DMS 273 treated with DMSO at 0.1 percent for 48 hours (cell line): ENCODE data around the gene ZCWPW1.
"Not testable (repeated sequence)": the region's sequence is repeated elsewhere in the genome, so short reads cannot be mapped to it uniquely, and the experiment has no call there.

Experiments
- DNase-seq: peaks from one replicate; lab custom pipeline; 2025; lab: John Stamatoyannopoulos, UW

Gene ZCWPW1

GRCh38 chr7:100373261-100373831 lies 55.2 kb downstream of the ZCWPW1 start, which contains the start of gene PILRA:
Gene PILRA (plus strand): TSS chr7:100373487. CDS start chr7:100373657, 170 bp downstream.
- DNase-seq: no peak

DNA sequence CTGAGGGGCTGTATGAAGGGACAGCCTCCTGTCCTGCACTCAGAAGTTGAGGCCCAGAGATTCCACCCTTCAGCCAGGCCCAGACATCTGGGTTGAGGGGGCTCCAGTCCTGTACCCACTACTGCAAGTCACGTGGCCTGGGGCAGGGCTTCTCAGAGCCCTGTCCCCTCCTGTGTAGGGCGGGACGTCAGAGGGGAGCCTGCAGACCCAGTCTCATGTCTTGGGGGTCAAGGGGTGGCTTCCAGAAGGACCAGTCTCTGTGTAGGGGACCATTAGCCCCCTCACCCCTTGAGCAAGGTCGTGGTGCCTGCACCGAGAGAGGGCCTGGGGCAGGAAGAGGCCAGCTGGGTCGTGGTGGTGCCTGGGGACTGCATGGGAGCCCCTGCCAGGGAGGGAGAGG lies 55.8 kb downstream of the ZCWPW1 start:
- no peak for DNase-seq

DNA sequence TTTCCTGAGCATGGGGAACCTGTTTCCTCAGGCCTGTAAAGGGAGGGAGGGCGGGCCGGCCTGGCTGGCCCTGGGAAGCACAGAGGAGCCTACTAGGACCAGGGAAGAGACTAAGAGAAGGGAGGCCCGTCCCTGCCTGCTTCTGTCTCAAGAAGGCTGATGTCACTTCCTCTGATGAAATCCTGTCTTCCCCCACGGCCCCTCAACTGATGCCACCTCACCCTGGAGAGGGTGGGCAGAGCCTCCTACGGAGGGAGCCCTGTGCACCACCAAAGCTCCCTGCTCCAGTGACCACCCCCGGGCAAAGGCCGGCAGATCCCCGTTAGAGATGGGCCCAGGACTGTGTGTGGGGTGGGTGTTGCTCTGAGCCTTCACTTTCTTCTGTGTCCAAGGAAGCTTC lies 56.2 kb downstream of the ZCWPW1 start:
- no peak for DNase-seq

DNA sequence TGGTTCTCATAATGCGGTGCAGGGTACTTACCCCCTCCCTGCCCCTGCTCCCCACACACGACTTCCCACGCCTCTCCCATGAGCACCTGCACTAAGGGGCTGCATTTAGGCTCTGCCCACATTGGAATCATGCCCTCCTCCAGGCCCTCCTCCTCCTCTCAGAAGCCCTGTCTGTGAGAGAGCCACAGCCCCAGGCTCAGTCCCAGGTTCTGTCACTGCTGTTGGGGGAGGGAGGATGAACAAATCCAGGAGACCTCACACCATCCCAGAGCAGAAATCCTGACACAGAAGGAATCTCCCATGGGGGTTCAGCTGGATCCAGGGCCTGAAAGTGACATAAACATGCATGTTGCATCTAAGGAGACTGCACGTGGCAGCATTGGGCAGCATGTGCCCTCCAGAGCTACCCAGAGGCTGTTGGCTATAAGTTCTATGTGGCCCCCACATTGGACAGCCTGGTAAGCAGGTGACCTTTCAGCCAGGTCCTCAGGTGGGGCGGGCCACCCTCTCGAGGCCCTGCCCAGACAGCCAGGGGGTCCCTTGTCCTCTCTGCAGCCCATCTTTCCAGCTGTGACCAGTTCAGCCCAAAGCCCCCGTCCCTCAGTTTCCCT lies 56.8 kb downstream of the ZCWPW1 start:
- DNase-seq: no peak

- DNase-seq: no peak
Observed at GRCh38 chr7:100370746-100371145, 57.8 kb downstream of the ZCWPW1 start.

- no peak for DNase-seq
Observed at GRCh38 chr7:100370303-100370702, 58.2 kb downstream of the ZCWPW1 start.

DNA sequence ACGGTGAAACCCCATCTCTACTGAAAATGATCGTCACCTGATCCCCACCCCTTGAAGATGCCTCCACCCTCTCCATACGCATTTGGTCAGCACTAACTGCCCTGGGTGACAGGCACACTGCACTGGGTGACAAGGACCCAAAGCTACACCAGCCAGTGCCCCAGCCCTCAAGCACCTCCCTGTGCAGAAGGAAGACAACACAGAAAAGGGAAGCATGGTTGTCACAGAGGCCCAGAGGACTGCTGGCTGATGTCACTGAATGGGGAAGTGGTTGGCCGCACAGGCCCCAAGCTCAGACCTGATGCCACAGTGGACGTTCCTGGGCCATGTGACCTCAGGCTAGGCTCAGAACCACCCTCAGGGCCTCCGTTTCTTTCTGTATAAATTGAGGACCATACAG lies 59.4 kb downstream of the ZCWPW1 start:
- no peak for DNase-seq

DNA sequence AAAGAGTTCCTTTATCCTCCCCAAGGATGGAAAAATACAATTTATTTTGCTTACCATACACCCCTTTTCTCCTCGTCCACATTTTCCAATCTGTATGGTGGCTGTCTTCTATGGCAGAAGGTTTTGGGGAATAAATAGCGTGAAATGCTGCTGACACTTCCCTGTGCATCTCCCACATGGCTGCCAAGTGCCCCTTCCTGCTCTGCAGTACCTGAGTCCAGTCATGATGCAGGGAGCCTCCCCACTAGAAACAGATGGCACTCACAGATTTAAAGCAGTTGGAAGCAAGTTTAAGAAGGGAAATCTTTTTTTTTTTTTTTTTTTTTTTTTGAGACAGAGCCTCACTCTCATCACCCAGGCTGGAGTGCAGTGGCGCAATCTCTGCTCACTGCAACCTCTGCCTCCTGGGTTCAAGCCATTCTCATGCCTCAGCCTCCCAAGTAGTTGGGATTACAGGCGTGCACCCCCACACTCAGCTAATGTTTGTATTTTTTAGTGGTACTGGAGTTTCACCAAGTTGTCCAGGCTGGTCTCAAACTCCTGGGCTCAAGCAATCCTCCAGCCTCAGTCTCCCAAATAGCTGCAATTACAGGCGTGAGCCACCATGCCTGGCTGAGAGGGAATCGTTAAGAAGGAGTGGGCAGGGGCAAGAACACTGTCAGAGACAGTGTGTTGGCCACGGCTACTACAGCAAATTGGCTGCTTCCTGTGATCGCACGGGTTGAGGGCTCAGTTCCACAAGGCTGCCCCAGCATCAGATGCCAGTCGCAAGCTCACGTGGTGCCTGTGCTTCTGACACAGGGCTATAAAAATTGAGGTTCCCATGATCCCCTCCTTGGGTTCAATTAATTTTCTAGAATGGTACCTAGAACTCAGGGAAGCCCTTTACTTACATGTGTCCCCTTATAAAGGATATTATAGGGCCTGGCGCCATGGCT lies 60.6 kb downstream of the ZCWPW1 start:
- no peak for DNase-seq

DNA sequence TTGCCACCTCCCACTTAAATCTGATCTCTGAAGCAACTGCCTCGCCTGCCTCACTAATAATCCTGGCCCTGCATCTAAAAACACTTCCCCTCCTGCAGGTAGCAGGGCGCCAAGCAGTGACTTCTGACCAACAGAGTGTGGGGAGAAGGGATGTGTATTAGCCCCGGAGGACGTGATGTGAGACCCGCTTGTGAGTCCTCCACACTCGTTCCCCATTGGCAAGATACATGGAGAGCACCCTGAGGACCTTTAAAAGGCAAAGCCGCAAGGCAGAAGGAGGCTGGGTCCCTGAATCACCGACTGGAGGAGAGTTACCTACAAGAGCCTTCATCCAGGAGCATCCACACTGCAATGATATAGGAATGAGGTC lies 61.3 kb downstream of the ZCWPW1 start:
- no peak for DNase-seq

DNA sequence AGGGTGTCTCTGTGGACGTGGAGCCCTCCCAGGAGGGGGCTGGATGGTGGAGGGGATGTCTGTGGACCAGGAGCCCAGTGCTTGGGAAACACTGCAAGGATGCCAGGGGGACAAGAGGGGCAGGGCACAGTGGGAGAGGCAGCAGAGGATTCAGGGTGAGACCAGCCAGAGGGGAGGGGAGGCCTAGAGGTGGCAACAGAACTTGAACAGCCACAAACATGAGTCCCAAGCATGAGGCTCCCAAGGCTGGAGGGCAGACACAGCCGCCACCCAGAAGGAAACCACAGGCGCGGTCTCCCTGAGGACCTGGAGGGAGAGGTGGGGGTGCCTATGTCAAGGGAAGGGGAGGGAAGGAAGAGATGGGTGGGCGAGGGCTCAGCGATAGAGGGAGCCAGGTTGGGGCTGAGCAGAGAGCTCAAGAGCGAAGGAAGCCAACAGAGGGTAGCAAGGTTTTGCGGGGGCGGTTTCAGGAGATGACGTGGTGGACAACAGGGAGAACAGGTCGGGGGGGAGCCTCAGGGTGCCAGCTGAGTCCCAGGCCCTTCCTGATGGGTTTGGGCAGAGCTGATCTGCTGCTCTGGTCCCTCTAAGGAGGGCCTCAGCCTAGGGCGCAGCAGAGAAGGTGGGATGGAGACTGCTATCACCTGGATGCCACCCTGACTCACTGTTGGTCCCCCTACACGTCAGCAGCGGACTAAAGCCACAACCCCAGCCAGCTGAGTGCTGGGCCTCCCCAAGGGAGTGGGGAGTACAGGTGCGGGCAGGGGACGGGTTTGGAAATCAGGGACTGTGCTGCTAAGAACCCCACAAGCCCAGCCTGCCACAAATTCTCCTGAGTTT lies 61.9 kb downstream of the ZCWPW1 start:
- no peak for DNase-seq

- DNase-seq: not testable (repeated sequence)
Observed at GRCh38 chr7:100365998-100366367, 62.5 kb downstream of the ZCWPW1 start.

GRCh38 chr7:100364480-100364879 lies 64.0 kb downstream of the ZCWPW1 start:
- no peak for DNase-seq

GRCh38 chr7:100363797-100364196 lies 64.7 kb downstream of the ZCWPW1 start:
- DNase-seq: not testable (repeated sequence)

DNA sequence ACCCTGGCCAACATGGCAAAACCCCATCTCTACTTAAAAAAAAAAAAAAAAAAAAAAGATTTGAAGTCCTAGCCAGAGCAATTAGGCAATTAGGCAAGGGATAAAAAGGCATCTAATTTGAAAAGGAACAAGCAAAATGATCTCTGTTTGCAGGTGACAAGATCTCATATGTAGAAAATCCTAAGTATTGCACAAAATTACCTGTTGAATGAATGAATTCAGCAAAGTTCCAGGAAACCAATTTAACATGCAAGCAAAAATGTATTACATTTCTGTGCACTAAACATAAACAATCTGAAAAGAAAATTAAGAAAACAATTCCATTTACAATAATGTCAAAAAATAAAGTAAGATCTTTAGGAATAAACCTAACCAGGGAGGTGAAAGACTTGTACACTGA lies 65.4 kb downstream of the ZCWPW1 start:
- DNase-seq: no peak

DNA sequence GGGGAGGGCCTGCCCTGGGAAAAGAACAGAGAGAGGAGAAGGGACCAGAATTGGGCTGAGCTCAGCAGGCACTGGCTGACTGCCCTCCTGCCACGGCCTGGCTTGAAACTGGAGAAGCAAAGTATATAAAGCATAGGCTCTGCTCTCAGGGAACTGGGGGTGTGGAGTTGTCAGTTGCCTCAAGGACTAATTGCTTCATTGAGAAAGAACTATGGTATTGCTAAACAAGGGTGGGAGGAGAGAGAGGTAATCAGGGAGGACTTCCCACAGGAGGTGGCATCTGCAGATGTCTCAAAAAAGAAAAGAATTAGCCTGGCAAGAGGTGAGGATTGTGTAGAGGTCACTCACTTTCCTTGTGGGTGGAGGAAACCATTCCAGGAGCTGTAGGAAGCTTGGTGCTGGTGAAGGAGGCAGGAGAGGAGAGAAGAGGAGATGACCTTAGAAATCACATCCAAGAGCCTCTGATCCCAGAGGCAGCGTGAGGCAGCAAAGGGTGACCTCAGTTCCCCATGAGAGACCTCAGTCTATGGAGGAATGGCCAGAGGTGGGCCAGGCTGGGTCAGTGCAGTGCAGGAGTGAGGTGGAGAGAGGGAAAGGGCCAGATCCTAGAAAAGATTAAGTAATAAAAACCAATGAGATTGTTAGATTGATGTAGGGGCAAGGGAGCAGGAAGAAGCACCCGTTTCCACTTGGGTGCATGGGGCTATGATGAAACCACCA lies 68.2 kb downstream of the ZCWPW1 start:
- DNase-seq: no peak

DNA sequence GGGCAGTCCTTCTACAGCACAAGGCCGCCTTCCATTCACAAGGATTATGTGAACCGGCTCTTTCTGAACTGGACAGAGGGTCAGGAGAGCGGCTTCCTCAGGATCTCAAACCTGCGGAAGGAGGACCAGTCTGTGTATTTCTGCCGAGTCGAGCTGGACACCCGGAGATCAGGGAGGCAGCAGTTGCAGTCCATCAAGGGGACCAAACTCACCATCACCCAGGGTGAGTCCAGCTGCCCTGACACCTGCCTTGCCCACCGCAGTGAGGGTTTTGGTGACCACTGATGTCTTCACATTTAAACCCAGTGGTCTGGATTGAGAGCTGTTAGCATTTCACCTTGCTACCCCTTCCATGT lies 69.7 kb downstream of the ZCWPW1 start:
- DNase-seq: no peak

GRCh38 chr7:100358027-100358856 lies 70.3 kb downstream of the ZCWPW1 start, which contains the start of gene PILRB:
Gene PILRB (plus strand): TSS chr7:100358117. CDS start chr7:100358303, 186 bp downstream.
- DNase-seq: no peak

DNA sequence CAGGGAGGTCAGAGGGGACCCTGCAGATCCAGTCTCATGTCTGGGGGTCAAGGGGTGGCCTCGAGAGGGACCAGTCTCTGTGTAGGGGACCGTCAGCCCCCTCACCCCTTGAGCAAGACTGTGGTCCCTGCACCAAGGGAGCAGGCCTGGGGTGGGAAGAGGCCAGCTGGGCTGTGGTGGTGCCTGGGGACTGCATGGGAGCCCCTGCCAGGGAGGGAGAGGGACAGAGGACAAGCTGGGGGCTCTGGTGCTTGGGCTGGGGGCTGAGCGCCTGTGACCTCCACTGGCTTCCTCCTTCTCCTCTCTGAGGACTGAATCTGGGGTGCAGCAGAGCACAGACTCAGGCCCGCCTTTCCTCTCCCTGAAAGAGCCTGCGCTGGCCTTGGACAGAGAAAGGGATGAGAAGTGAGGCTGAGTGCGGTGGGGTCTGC lies 71.4 kb downstream of the ZCWPW1 start:
- no peak for DNase-seq

DNA sequence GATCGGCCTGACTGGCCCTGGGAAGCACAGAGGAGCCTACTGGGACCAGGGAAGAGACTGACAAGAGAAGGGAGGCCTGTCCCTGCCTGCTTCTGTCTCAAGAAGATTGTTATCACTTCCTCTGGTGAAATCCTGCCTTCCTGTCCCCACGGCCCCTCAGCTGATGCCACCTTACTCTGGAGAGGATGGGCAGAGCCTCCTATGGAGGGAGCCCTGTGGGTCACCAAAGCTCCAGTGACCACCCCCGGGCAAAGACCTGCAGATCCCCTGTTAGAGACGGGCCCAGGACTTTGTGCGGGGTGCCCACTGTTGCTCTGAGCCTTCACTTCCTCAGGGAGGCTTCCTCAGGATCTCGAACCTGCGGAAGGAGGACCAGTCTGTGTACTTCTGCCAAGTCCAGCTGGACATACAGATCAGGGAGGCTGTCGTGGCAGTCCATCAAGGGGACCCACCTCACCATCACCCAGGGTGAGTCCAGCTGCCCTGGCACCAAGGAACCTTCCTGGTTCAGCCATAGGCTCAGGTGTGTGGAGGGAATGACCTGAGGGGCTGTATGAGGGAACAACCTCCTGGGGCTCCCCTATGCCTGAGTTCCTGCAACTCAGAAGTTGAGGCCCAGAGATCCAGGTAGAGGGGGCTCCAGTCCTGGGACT lies 72.0 kb downstream of the ZCWPW1 start:
- DNase-seq: no peak
